ENCODE measurements around the gene ATG9A.
A peak's percentile ranks its signal among the peaks of the same experiment; 100 is the strongest.
"Not testable (repeated sequence)": the region's sequence is repeated elsewhere in the genome, so short reads cannot be mapped to it uniquely, and the experiment has no call there.

Gene ATG9A

DNA sequence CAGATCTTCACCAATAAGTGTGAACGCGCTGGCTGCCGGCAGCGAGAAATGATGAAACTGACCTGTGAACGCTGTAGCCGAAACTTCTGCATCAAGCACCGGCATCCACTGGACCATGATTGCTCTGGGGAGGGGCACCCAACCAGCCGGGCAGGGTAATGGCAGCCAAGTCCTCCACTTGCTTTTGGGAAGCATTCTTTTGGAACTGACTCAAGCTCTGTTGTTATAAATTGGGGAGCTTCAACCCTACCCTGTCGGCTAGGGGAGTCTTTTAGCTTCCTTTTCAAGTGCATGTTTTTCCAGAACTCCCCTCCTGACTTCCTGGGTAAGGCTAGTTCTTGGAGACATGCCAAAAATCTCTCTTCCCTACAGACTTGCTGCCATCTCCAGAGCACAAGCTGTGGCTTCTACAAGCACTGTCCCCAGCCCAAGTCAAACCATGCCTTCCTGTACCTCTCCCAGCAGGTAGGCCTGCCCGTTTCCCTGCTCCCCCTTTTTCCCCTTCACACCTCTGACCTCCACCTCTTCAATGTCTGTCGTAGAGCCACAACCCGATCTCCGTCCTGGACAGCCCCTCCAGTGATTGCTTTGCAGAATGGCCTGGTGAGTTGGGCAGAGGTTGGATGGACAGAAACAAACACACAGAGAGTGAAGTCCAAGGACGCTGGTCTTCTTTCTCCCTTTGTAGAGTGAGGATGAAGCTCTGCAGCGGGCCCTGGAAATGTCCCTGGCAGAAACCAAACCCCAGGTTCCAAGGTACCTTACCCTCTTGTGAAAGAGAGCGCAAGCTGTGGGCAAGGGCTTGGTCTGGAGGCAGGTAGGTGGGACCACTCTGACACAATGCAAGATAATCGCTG is 21.3 kb downstream of the ATG9A start:
- Mint-ChIP-seq H3K4me1 (peaks cover 48% of the 10 kb centered on the region), H3K9me3 (peaks cover 4% of the 10 kb centered on the region), H3K27me3 (no peaks in the 10 kb centered on the region), H3K36me3 (ENCODE audit: low read depth) (peaks cover 19% of the 10 kb centered on the region), H3K27ac (peak overlapping the region; percentile 74), H3K4me3 (peak overlapping the region; percentile 85)
- ATAC-seq (no peak), DNase-seq (no peak)

GRCh38 chr2:219207134-219207883 is 22.1 kb downstream of the ATG9A start:
- no peak for ATAC-seq
- Mint-ChIP-seq H3K4me1 (peaks cover 48% of the 10 kb centered on the region), H3K36me3 (ENCODE audit: low read depth) (peaks cover 18% of the 10 kb centered on the region)

GRCh38 chr2:219206328-219207133 is 22.9 kb downstream of the ATG9A start, which contains the start of gene ZFAND2B:
Gene ZFAND2B, plus strand, starts transcription at chr2:219206782. Its CDS starts 206 bp downstream, at chr2:219206988.
- peak within 1 kb of the TSS; percentile 89 for H3K27ac Mint-ChIP-seq
- H3K27me3 Mint-ChIP-seq = no peaks in the 10 kb centered on the region
- peak; percentile 96 for DNase-seq
- peak; percentile 97 for ATAC-seq
- peaks cover 15% of the 10 kb centered on the region for H3K36me3 Mint-ChIP-seq (ENCODE audit: low read depth)
- peaks cover 48% of the 10 kb centered on the region for H3K4me1 Mint-ChIP-seq
- H3K9me3 Mint-ChIP-seq = peaks cover 4% of the 10 kb centered on the region
- peak within 1 kb of the TSS; percentile 85 for H3K4me3 Mint-ChIP-seq

More at GRCh38 chr2:219207134-219207883, 22.1 kb downstream of the ATG9A start:
- H3K4me3 Mint-ChIP-seq = peak overlapping the region; percentile 85
- peaks cover 4% of the 10 kb centered on the region for H3K9me3 Mint-ChIP-seq
- peak overlapping the region; percentile 71 for H3K27ac Mint-ChIP-seq
- H3K27me3 Mint-ChIP-seq = no peaks in the 10 kb centered on the region
- no peak for DNase-seq

DNA sequence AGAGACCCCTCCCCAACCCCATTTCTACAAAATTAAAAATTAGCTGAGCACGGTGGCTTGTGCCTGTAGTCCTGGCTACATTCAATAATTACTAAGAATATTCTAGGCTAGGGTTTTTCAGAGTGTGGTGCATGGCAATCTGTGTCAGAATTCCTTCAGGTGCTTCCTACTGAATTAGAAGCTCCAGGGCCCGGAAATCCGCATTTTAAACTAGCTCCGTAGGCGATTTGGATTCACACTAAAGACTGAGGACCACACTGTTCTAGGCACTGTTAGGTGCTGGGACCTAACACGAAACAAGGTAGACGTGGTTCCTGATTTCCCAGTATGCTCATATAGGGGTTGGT is 23.5 kb downstream of the ATG9A start:
- Mint-ChIP-seq H3K4me3 (peak overlapping the region; percentile 85), H3K9me3 (peaks cover 6% of the 10 kb centered on the region), H3K27ac (peak overlapping the region; percentile 89), H3K27me3 (no peaks in the 10 kb centered on the region), H3K4me1 (peaks cover 44% of the 10 kb centered on the region), H3K36me3 (ENCODE audit: low read depth) (peaks cover 12% of the 10 kb centered on the region)
- ATAC-seq (no peak), DNase-seq (no peak)

- no peak overlapping the region for H3K27ac Mint-ChIP-seq
- no peak for ATAC-seq
- H3K4me1 Mint-ChIP-seq = peaks cover 42% of the 10 kb centered on the region
- no peak for DNase-seq
- no peak overlapping the region for H3K4me3 Mint-ChIP-seq
- H3K9me3 Mint-ChIP-seq = peaks cover 8% of the 10 kb centered on the region
- H3K36me3 Mint-ChIP-seq (ENCODE audit: low read depth) = peaks cover 11% of the 10 kb centered on the region
- no peaks in the 10 kb centered on the region for H3K27me3 Mint-ChIP-seq
Observed at GRCh38 chr2:219205165-219205538, 24.3 kb downstream of the ATG9A start.

GRCh38 chr2:219204425-219205164 is 24.8 kb downstream of the ATG9A start:
- DNase-seq (no peak), ATAC-seq (no peak)
- no peaks in the 10 kb centered on the region for H3K27me3 Mint-ChIP-seq
- peaks cover 6% of the 10 kb centered on the region for H3K36me3 Mint-ChIP-seq (ENCODE audit: low read depth)
- H3K9me3 Mint-ChIP-seq = peaks cover 8% of the 10 kb centered on the region
- no peak overlapping the region for H3K4me3 Mint-ChIP-seq
- H3K4me1 Mint-ChIP-seq = peaks cover 40% of the 10 kb centered on the region
- no peak overlapping the region for H3K27ac Mint-ChIP-seq

- peaks cover 26% of the 10 kb centered on the region for H3K4me1 Mint-ChIP-seq
Observed at GRCh38 chr2:219201331-219201730, 28.1 kb downstream of the ATG9A start.

DNA sequence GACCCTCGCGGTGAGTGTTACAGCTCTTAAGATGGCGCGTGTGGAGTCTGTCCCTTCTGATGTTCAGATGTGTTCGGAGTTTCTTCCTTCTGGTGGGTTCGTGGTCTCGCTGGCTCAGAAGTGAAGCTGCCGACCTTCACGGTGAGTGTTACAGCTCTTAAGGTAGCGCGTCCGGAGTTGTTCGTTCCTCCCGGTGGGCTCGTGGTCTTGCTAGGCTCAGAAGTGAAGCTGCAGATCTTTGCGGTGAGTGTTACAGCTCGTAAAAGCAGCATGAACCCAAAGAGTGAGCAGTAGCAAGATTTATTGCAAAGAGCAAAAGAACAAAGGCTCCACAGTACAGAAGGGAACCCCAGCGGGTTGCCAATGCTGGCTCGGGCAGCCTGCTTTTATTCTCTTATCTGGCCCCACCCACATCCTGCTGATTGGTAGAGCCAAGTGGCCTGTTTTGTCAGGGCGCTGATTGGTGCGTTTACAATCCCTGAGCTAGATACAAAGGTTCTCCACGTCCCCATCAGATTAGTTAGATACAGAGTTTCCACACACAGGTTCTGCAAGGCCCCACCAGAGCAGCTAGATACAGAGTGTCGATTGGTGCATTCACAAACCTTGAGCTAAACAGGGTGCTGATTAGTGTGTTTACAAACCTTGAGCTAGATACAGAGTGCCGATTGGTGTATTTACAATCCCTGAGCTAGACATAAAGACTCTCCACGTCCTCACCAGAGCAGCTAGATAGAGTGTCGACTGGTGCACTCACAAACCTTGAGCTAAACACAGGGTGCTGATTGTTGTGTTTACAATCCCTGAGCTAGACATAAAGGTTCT is 28.7 kb downstream of the ATG9A start:
- not testable (repeated sequence) for H3K9me3 Mint-ChIP-seq; H3K27me3 Mint-ChIP-seq; H3K36me3 Mint-ChIP-seq (ENCODE audit: low read depth); ATAC-seq
- DNase-seq = peak; percentile 49
- Mint-ChIP-seq H3K4me1 (peaks cover 22% of the 10 kb centered on the region), H3K27ac (peak overlapping the region; percentile 88), H3K4me3 (peak overlapping the region; percentile 82)

More at GRCh38 chr2:219201331-219201730, 28.1 kb downstream of the ATG9A start:
- peak overlapping the region; percentile 88 for H3K27ac Mint-ChIP-seq
- not testable (repeated sequence) for ATAC-seq; H3K36me3 Mint-ChIP-seq (ENCODE audit: low read depth); H3K4me3 Mint-ChIP-seq; H3K27me3 Mint-ChIP-seq; H3K9me3 Mint-ChIP-seq; DNase-seq

- Mint-ChIP-seq H3K9me3 (peaks cover 8% of the 10 kb centered on the region), H3K36me3 (ENCODE audit: low read depth) (peaks cover 6% of the 10 kb centered on the region), H3K27ac (peak overlapping the region; percentile 73), H3K4me1 (peaks cover 21% of the 10 kb centered on the region), H3K27me3 (no peaks in the 10 kb centered on the region), H3K4me3 (peak overlapping the region; percentile 82)
- ATAC-seq (peak; percentile 52), DNase-seq (no peak)
Observed at GRCh38 chr2:219199470-219200211, 29.8 kb downstream of the ATG9A start.

DNA sequence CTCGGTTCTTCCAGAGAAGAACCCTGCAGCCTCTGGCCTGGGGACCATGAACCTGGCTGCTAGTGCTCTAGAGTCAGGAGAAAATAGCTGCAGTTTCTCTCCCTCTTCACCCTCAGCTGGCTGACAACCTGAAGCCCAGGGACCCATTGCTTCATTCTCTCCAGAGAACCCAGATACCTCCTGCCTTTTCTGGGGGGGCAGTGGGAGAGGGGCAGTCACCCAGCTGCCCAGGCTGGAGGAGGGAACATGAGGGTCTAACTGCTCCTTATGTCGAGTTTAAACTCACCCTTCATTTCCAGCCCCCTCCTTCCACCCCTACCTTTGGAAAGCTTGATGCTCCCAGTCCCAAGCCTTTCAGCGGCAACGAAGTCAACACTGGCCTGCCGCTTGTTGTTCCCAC is 30.5 kb downstream of the ATG9A start:
- Mint-ChIP-seq H3K9me3 (peaks cover 4% of the 10 kb centered on the region), H3K27ac (peak overlapping the region; percentile 73), H3K4me1 (peaks cover 21% of the 10 kb centered on the region), H3K27me3 (no peaks in the 10 kb centered on the region), H3K4me3 (peak overlapping the region; percentile 82), H3K36me3 (ENCODE audit: low read depth) (peaks cover 5% of the 10 kb centered on the region)
- DNase-seq (no peak), ATAC-seq (no peak)

GRCh38 chr2:219197388-219197787 is 32.0 kb downstream of the ATG9A start:
- H3K36me3 Mint-ChIP-seq (ENCODE audit: low read depth) = peaks cover 5% of the 10 kb centered on the region
- H3K4me3 Mint-ChIP-seq = no peak overlapping the region
- H3K27ac Mint-ChIP-seq = no peak overlapping the region
- peaks cover 4% of the 10 kb centered on the region for H3K9me3 Mint-ChIP-seq
- H3K4me1 Mint-ChIP-seq = peaks cover 21% of the 10 kb centered on the region
- no peak for DNase-seq
- no peak for ATAC-seq
- H3K27me3 Mint-ChIP-seq = no peaks in the 10 kb centered on the region

DNA sequence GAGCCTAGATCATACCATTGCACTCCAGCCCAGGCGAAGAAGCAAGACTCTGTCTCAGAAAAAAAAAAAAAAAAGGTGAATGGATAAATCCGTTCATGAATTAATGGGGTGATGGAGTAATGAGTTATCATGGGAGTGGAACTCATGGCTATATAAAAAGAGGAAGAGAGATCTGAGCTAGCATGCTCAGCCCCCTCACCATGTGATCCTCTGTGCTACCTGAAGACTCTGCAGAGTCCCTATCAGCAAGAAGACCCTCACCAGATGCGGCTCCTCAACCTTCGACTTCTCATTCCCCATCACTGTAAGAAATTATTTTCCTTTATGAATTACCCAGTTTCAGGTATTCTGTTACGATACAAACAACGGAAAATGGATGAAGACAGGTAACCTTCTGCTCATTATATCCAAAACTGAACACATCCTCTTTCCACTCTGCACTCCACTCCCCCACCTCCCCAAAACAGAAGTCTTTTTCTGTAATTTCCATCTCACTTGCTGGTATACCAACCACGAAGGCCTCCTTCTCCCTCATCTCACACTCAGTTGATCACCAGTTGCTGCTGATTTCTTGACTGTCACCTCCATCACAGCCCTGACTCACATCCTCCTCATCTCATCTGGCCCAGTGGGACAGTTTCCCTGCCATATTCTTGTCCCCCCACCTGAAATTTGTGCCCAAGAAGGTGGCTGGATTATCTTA is 42.5 kb downstream of the ATG9A start:
- Mint-ChIP-seq H3K9me3 (no peaks in the 10 kb centered on the region), H3K4me1 (peaks cover 21% of the 10 kb centered on the region), H3K27me3 (no peaks in the 10 kb centered on the region), H3K4me3 (peak overlapping the region; percentile 21), H3K36me3 (ENCODE audit: low read depth) (peaks cover 16% of the 10 kb centered on the region), H3K27ac (peak overlapping the region; percentile 90)
- peak; percentile 29 for DNase-seq
- peak; percentile 92 for ATAC-seq

Data from activated naive CD8-positive, alpha-beta T cell treated with anti-CD3 and anti-CD28 coated beads, Interleukin-2, amount 50 U/mL, for 24 hours (primary cell).